Measurements from ENCODE around the gene ADM2.
A peak's percentile ranks its signal among the peaks of the same experiment; 100 is the strongest.

The ADM2 gene

GRCh38 chr22:50498322-50498890 lies 17.1 kb downstream of the ADM2 start:
- TF ChIP-seq CTCF (conservative IDR thresholded peaks at IDR 0.05; ENCODE audit: low read depth, low read length) = peak; percentile 90
- no peak overlapping the region for H3K4me3 ChIP-seq (ENCODE audit: low read depth, low read length)
- peak; percentile 74 for DNase-seq (ENCODE audit: low read depth)

DNA sequence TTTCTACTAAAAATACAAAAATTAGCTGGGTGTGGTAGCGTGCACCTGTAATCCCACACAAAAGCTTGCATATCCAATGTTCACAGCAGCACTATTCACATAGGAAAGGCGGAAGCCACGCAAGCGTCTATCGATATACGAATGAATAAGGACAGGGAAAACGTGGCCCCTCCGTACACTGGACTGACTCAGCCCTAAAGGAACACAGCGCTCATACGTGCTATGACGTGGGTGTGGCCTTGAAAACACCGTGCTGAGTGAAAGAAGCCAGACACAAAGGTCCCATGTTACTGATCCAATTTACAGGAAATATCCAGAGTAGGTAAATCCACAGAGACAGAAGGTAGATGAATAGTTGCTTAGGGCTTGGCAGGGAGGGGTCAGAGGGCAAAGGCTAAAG lies 19.1 kb downstream of the ADM2 start:
- no peak for TF ChIP-seq CTCF (conservative IDR thresholded peaks at IDR 0.05; ENCODE audit: low read depth, low read length)
- DNase-seq (ENCODE audit: low read depth) = no peak
- H3K4me3 ChIP-seq (ENCODE audit: low read depth, low read length) = no peak overlapping the region

DNA sequence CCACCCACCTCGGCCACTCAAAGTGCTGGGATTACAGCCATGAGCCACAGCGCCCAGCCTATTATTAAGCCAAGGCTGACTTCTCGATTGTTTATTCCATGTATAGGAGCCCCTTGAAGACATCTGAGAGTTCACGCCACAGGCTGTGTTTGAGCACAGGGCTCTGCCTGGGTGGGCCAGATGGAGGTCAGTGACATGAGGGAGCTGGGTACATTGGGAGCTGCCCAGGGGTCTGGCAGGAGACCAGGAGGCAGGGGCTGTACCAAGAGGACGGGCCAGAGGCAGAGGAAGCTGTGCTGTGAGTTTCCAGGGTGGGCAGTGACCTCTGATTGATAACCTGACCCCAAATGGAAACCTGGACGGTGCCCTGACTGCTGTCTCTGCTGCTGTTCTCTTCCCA lies 20.8 kb downstream of the ADM2 start:
- H3K4me3 ChIP-seq (ENCODE audit: low read depth, low read length) = no peak overlapping the region
- no peak for TF ChIP-seq CTCF (conservative IDR thresholded peaks at IDR 0.05; ENCODE audit: low read depth, low read length)

DNA sequence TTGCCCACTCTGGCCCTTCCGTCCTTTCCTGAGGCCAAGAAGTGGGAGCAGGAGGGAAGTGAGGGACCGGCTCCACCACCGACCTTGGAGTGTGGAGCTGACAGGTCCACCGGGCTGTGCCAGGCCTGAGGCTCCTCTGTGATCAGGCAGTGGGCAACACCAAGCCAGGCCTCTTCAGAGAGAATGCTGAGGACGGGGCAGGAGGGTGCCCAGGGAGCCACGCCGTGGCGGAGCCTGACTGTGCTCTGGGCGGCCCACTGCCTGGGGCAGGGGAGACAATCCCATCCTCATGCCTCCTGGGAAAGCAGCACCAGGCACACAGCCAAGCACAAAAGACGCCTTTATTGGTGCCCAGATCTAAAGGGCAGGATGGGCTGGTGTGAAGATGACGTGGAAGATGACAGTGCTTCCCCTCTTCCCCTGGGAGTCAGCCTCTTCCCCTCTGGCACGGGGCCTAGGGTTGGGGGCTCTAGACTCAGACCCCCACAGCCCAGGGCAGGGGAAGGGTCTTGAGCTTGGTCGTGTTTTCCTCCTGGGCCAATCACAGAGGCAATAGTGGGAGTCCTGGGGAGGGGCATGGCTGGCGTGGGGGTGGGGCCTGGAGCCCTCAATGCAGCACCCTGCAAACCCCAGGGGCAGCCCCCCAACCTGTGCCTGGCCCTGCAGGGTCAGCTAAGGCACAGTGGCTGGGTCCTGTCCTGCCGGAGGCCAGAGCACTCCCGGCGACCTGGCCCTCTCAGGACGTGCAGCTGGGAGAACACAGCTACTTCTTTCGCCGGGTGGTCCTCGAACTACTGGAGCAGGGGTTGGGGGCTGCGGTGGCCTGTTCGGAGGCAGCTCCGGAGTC lies 21.5 kb downstream of the ADM2 start:
- H3K4me3 ChIP-seq (ENCODE audit: low read depth, low read length) = no peak overlapping the region
- no peak for DNase-seq (ENCODE audit: low read depth)
- no peak for TF ChIP-seq CTCF (conservative IDR thresholded peaks at IDR 0.05; ENCODE audit: low read depth, low read length)

More for the DNA sequence above, 20.8 kb downstream of the ADM2 start:
- no peak for DNase-seq (ENCODE audit: low read depth)

- no peak for TF ChIP-seq CTCF (conservative IDR thresholded peaks at IDR 0.05; ENCODE audit: low read depth, low read length)
- no peak for DNase-seq (ENCODE audit: low read depth)
- no peak overlapping the region for H3K4me3 ChIP-seq (ENCODE audit: low read depth, low read length)
These were observed 22.3 kb downstream of the ADM2 start for GRCh38 chr22:50503475-50504145.

DNA sequence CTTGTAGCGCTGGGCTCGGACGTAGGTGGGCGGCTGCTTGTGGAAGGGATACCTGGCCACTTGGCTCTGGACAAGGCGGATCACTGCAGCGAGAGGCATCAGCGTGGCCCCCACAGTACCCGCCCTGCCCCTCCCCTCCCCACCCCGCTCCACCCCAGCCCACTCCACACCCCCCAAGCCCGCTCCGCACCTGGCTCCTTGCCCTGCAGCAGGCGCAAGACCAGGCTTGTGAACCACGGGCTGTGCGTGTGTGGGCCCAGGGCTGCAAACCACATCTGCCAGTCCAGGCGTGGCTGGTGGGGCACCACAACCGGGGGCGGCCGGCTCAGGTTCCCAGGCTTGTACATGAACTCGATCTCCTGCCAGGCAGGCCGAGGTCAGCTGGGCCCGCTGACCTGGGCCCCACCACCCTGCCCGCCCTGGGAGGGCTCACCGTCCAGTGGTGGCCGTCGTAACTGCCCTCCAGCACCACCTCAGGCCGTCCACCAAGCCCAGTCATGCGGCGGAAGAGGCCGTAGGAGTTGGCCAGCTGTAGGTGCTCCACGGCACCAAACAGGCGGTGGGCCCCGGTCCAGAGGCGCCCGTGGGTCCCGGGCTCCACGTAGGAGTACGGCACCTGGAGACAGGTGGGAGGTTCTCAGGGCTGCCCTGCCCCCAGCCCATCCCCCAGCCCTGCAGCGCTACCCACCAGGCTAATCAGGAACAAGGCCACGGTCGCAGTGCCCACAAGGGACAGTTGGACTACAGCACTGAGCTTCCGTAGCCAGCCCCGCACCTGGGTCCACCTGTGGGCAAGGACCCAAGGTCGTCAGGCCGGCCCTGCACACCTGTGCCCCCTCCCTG lies 23.2 kb downstream of the ADM2 start:
- H3K4me3 ChIP-seq (ENCODE audit: low read depth, low read length) = no peak overlapping the region
- DNase-seq (ENCODE audit: low read depth) = no peak
- TF ChIP-seq CTCF (conservative IDR thresholded peaks at IDR 0.05; ENCODE audit: low read depth, low read length) = no peak
